Measurements from ENCODE around the gene MYT1. TPM values are rescaled to one million over a fixed set of nuclear protein-coding genes. Genes with fewer than 3 reads are reported as not detected.
A peak's percentile ranks its signal among the peaks of the same experiment; 100 is the strongest.
"Not testable (repeated sequence)": the region's sequence is repeated elsewhere in the genome, so short reads cannot be mapped to it uniquely, and the experiment has no call there.

The MYT1 gene
- polyA plus RNA-seq = not detected

GRCh38 chr20:64164123-64164836, at the start of gene MYT1:
TSS of gene MYT1 (plus strand) at chr20:64164452. CDS start at chr20:64198862, 34,410 bp downstream.
- Mint-ChIP-seq H3K27ac (no peak within 1 kb of the TSS), H3K4me3 (no peak within 1 kb of the TSS), H3K27me3 (ENCODE audit: low read depth in 3 of 3) (peaks cover 9 to 21% (median 12%) of the 10 kb centered on the region in 3 donors), H3K9me3 (no peaks in the 10 kb centered on the region), H3K4me1 (peaks cover 11 to 13% of the 10 kb centered on the region in 2 donors), H3K36me3 (no peaks in the 10 kb centered on the region)
- no peak for DNase-seq

GRCh38 chr20:64115171-64115911, 48.9 kb upstream of the MYT1 start:
- no peak overlapping the region for H3K27ac Mint-ChIP-seq
- DNase-seq = no peak
- no peaks in the 10 kb centered on the region for H3K36me3 Mint-ChIP-seq
- H3K9me3 Mint-ChIP-seq = no peaks in the 10 kb centered on the region
- no peak overlapping the region for H3K4me3 Mint-ChIP-seq
- peaks cover 3 to 5% of the 10 kb centered on the region in 2 donors for H3K4me1 Mint-ChIP-seq
- peaks cover 0 to 6% (median 3%) of the 10 kb centered on the region in 3 donors for H3K27me3 Mint-ChIP-seq (ENCODE audit: low read depth in 3 of 3)

DNA sequence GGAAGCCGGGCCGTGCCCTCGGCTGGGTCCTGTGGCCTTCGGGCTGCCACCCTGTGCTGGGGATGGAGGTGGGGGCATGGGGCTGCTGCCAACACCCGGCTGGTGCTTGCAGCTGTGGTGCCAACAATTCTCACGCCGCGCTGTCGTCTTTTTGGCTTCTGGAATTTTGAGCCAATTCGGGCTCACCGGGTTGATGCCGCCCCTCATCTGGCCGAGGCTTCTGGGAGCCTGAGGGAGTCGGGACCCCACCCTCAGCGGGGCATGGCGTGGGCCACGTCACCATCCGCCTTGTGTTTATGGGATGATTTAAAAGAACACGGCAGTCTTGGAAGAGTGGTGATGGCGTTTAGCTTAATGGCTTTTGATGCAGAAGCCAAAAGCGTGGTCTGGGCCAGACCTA, 48.2 kb upstream of the MYT1 start:
- H3K36me3 Mint-ChIP-seq = no peaks in the 10 kb centered on the region
- no peak overlapping the region for H3K27ac Mint-ChIP-seq
- DNase-seq = no peak
- H3K4me3 Mint-ChIP-seq = no peak overlapping the region
- peaks cover 0 to 7% (median 3%) of the 10 kb centered on the region in 3 donors for H3K27me3 Mint-ChIP-seq (ENCODE audit: low read depth in 3 of 3)
- no peaks in the 10 kb centered on the region for H3K9me3 Mint-ChIP-seq
- H3K4me1 Mint-ChIP-seq = peaks cover 7 to 8% of the 10 kb centered on the region in 2 donors

DNA sequence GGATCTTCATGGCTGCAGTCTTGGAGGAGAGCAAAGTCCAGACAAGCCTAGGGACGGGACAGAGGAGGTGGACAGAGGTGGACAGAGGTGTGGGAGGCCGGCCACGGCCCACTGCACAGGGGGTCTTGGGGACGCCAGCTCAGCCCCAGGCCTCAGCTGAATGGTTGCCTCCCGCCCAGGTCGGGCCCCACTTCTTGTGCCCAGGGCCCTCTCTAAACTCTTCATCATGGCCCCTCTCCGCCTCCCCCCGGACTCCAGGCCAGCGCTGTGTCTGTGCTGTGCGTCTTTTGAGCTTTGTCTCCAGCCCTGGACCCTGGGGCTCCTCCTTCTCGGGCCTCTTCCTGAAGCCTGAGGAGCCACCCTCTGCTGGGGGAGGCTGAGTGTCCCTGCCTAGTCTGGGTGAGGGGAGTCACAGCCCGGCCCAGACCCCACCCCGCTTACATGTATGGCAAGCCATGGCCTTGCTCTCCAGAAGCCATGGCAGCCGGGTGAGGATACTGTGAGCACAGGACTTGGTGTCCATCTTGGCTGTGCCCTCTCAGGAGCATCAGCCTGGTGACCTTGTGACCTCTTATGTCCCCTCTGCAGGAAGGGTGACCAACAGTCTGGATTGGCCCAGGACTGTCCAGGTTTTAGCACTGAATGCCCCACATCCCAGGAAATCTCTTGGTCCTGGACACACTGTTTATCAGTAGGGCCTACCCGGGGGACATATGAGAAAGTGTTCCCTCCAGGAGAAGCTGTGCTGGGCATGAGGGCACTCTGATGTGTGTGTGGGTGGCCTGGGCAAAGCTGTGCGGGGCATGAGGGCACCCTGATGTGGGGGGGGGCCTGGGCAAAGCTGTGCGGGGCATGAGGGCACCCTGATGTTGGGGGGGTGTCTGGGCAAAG, 47.5 kb upstream of the MYT1 start:
- Mint-ChIP-seq H3K36me3 (no peaks in the 10 kb centered on the region), H3K27ac (no peak overlapping the region), H3K4me1 (peaks cover 7 to 8% of the 10 kb centered on the region in 2 donors), H3K4me3 (no peak overlapping the region), H3K9me3 (no peaks in the 10 kb centered on the region), H3K27me3 (ENCODE audit: low read depth in 3 of 3) (peaks cover 0 to 9% (median 9%) of the 10 kb centered on the region in 3 donors)
- DNase-seq = no peak

DNA sequence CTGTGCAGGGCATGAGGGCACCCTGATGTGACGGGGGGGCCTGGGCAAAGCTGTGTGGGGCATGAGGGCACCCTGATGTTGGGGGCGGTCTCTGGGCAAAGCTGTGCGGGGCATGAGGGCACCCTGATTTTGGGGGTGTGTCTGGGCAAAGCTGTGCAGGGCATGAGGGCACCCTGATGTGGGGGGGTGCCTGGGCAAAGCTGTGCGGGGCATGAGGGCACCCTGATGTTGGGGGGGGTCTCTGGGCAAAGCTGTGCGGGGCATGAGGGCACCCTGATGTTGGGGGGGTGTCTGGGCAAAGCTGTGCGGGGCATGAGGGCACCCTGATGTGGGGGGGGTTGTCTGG, 46.8 kb upstream of the MYT1 start:
- not testable (repeated sequence) for H3K36me3 Mint-ChIP-seq; H3K27ac Mint-ChIP-seq; H3K9me3 Mint-ChIP-seq; H3K4me3 Mint-ChIP-seq; H3K4me1 Mint-ChIP-seq; H3K27me3 Mint-ChIP-seq (ENCODE audit: low read depth in 3 of 3); DNase-seq

DNA sequence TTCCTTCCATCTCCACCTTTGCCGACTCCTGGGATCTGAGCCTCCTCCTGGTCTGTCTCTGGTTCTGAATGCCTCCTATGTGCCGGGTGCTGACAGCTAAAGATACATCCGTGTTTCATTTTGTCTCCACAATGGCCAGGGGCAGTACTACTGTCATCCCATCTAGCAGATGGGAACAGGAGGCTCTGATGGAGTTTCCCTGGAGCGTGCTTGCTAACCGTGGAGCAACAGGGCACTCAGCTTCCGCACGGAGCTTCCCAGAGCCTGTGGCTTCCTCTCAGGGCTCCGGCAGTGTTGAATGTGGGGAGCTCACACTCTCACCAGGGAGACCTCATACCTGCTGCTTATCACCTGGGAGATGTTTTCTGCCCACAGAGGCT, 45.0 kb upstream of the MYT1 start:
- H3K27ac Mint-ChIP-seq = no peak overlapping the region
- H3K36me3 Mint-ChIP-seq = no peaks in the 10 kb centered on the region
- no peak overlapping the region for H3K4me3 Mint-ChIP-seq
- H3K9me3 Mint-ChIP-seq = no peaks in the 10 kb centered on the region
- peaks cover 7 to 8% of the 10 kb centered on the region in 2 donors for H3K4me1 Mint-ChIP-seq
- DNase-seq = no peak
- H3K27me3 Mint-ChIP-seq (ENCODE audit: low read depth in 3 of 3) = peaks cover 0 to 9% (median 7%) of the 10 kb centered on the region in 3 donors

DNA sequence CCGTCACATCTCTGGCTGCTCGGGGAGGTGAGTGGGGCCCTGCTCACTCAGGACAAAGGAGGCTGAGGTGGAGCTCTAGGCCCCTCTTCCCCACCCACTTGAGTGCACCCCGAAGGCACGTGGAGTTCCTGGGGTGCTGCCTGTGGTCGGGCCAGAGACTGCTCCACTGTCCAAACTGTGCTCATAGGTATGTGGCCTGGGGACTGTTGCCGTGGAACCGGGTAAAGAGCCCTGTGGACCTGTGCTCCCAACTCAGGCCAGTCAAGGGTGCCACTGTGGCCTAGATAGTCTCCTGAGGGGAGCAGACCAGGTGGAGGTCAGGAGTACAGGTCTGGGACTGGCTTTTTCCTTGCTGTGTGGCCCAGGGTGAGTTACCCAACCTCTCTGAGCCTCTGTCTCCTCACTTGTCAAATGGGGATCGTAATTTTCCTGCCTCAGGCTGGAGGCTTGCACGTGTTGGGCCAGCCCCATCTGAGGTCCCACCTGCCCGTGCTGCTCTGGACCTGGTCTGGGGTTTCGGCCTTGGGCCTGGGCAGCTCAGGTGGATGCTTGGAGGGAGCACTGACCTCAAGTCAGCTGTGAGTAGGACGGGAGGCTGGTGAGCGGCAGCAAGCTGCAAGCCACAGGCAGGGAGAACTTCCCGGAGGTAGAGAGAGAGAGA, 44.4 kb upstream of the MYT1 start:
- peak overlapping the region in 4 of 5 donors; percentile 18 to 74 (median 68) for H3K4me3 Mint-ChIP-seq
- no peaks in the 10 kb centered on the region for H3K9me3 Mint-ChIP-seq
- H3K36me3 Mint-ChIP-seq = no peaks in the 10 kb centered on the region
- DNase-seq = peak in 1 of 3 donors; percentile 17
- H3K4me1 Mint-ChIP-seq = peaks cover 7 to 8% of the 10 kb centered on the region in 2 donors
- H3K27ac Mint-ChIP-seq = peak overlapping the region in 2 of 6 donors; percentile 52 to 57
- peaks cover 0 to 9% (median 7%) of the 10 kb centered on the region in 3 donors for H3K27me3 Mint-ChIP-seq (ENCODE audit: low read depth in 3 of 3)

GRCh38 chr20:64121586-64121985, 42.7 kb upstream of the MYT1 start:
- Mint-ChIP-seq H3K4me3 (no peak overlapping the region), H3K4me1 (peaks cover 7 to 8% of the 10 kb centered on the region in 2 donors), H3K27ac (no peak overlapping the region), H3K36me3 (no peaks in the 10 kb centered on the region), H3K27me3 (ENCODE audit: low read depth in 3 of 3) (peaks cover 0 to 7% (median 5%) of the 10 kb centered on the region in 3 donors), H3K9me3 (no peaks in the 10 kb centered on the region)
- DNase-seq = no peak

DNA sequence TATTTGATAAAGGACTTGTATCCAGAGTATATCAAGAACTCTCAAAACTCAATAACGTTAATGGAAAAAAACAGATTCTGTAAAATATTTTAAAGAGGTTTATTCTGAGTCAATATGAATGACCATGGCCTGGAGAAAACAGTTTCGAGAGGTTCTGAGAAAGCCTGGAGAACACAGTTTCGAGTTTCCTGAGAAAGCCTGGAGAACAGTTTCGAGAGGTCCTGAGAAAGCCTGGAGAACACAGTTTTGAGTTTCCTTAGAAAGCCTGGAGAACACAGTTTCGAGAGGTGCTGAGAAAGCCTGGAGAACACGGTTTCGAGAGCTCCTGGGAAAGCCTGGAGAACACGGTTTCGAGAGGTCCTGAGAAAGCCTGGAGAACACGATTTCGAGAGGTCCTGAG, 41.3 kb upstream of the MYT1 start:
- H3K9me3 Mint-ChIP-seq; H3K27ac Mint-ChIP-seq; DNase-seq; H3K27me3 Mint-ChIP-seq (ENCODE audit: low read depth in 3 of 3); H3K4me3 Mint-ChIP-seq; H3K4me1 Mint-ChIP-seq; H3K36me3 Mint-ChIP-seq: not testable (repeated sequence)

GRCh38 chr20:64123517-64123916, 40.7 kb upstream of the MYT1 start:
- H3K4me3 Mint-ChIP-seq; H3K27ac Mint-ChIP-seq; H3K27me3 Mint-ChIP-seq (ENCODE audit: low read depth in 3 of 3); DNase-seq; H3K9me3 Mint-ChIP-seq; H3K36me3 Mint-ChIP-seq; H3K4me1 Mint-ChIP-seq: not testable (repeated sequence)

- DNase-seq = no peak
- no peak overlapping the region for H3K27ac Mint-ChIP-seq
- H3K4me3 Mint-ChIP-seq = no peak overlapping the region
- peaks cover 2 to 13% (median 6%) of the 10 kb centered on the region in 3 donors for H3K27me3 Mint-ChIP-seq (ENCODE audit: low read depth in 3 of 3)
- H3K9me3 Mint-ChIP-seq = no peaks in the 10 kb centered on the region
- H3K36me3 Mint-ChIP-seq = no peaks in the 10 kb centered on the region
- no peaks in the 10 kb centered on the region for H3K4me1 Mint-ChIP-seq
Observed at GRCh38 chr20:64129146-64129782, 35.0 kb upstream of the MYT1 start.

GRCh38 chr20:64130271-64130670, 34.0 kb upstream of the MYT1 start:
- Mint-ChIP-seq H3K27me3 (ENCODE audit: low read depth in 3 of 3) (peaks cover 2 to 13% (median 6%) of the 10 kb centered on the region in 3 donors), H3K27ac (no peak overlapping the region), H3K4me1 (no peaks in the 10 kb centered on the region), H3K9me3 (no peaks in the 10 kb centered on the region), H3K36me3 (no peaks in the 10 kb centered on the region), H3K4me3 (no peak overlapping the region)
- DNase-seq = no peak

GRCh38 chr20:64130876-64131275, 33.4 kb upstream of the MYT1 start:
- no peak for DNase-seq
- Mint-ChIP-seq H3K36me3 (no peaks in the 10 kb centered on the region), H3K27ac (no peak overlapping the region), H3K4me3 (no peak overlapping the region), H3K9me3 (no peaks in the 10 kb centered on the region), H3K4me1 (no peaks in the 10 kb centered on the region), H3K27me3 (ENCODE audit: low read depth in 3 of 3) (peaks cover 2 to 13% (median 6%) of the 10 kb centered on the region in 3 donors)
